Measurements from ENCODE around the gene GSG1L. TPM values are rescaled to one million over a fixed set of nuclear protein-coding genes. Genes with fewer than 3 reads are reported as not detected.

GSG1L gene
- total RNA-seq, 1 donor from 2014 or later = not detected

- no peaks in the 10 kb centered on the region for H3K9me3 Mint-ChIP-seq
- peaks cover 16% of the 10 kb centered on the region for H3K4me1 Mint-ChIP-seq
- H3K4me3 Mint-ChIP-seq = no peak overlapping the region
- H3K36me3 Mint-ChIP-seq (ENCODE audit: low read depth) = no peaks in the 10 kb centered on the region
- no peak for TF ChIP-seq CTCF (conservative IDR thresholded peaks at IDR 0.05)
- H3K27ac Mint-ChIP-seq (ENCODE audit: unreplicated experiment) = no peak overlapping the region
- DNase-seq (ENCODE audit: low read depth, low spot score) = no peak
- H3K27me3 Mint-ChIP-seq (ENCODE audit: low read depth) = peaks cover 9% of the 10 kb centered on the region
Observed at GRCh38 chr16:28011971-28012445, 51.5 kb downstream of the GSG1L start.

- TF ChIP-seq CTCF (conservative IDR thresholded peaks at IDR 0.05) = no peak
- Mint-ChIP-seq H3K9me3 (no peaks in the 10 kb centered on the region), H3K4me3 (no peak overlapping the region), H3K27me3 (ENCODE audit: low read depth) (peaks cover 2% of the 10 kb centered on the region), H3K27ac (ENCODE audit: unreplicated experiment) (no peak overlapping the region), H3K4me1 (peaks cover 16% of the 10 kb centered on the region), H3K36me3 (ENCODE audit: low read depth) (no peaks in the 10 kb centered on the region)
- DNase-seq (ENCODE audit: low read depth, low spot score) = no peak
Observed at GRCh38 chr16:28011223-28011622, 52.3 kb downstream of the GSG1L start.

- Mint-ChIP-seq H3K36me3 (ENCODE audit: low read depth) (no peaks in the 10 kb centered on the region), H3K4me3 (no peak overlapping the region), H3K9me3 (no peaks in the 10 kb centered on the region), H3K27me3 (ENCODE audit: low read depth) (no peaks in the 10 kb centered on the region), H3K4me1 (peaks cover 16% of the 10 kb centered on the region), H3K27ac (ENCODE audit: unreplicated experiment) (no peak overlapping the region)
- no peak for TF ChIP-seq CTCF (conservative IDR thresholded peaks at IDR 0.05)
- DNase-seq (ENCODE audit: low read depth, low spot score) = no peak
Observed at GRCh38 chr16:28010671-28011070, 52.8 kb downstream of the GSG1L start.

- no peaks in the 10 kb centered on the region for H3K36me3 Mint-ChIP-seq (ENCODE audit: low read depth)
- no peak overlapping the region for H3K4me3 Mint-ChIP-seq
- H3K9me3 Mint-ChIP-seq = no peaks in the 10 kb centered on the region
- no peak for DNase-seq (ENCODE audit: low read depth, low spot score)
- TF ChIP-seq CTCF (conservative IDR thresholded peaks at IDR 0.05) = no peak
- H3K27ac Mint-ChIP-seq (ENCODE audit: unreplicated experiment) = no peak overlapping the region
- no peaks in the 10 kb centered on the region for H3K27me3 Mint-ChIP-seq (ENCODE audit: low read depth)
- peaks cover 16% of the 10 kb centered on the region for H3K4me1 Mint-ChIP-seq
Observed at GRCh38 chr16:28009586-28010373, 53.7 kb downstream of the GSG1L start.

GRCh38 chr16:28003923-28004322, 59.6 kb downstream of the GSG1L start:
- TF ChIP-seq CTCF (conservative IDR thresholded peaks at IDR 0.05) = no peak
- Mint-ChIP-seq H3K4me3 (no peak overlapping the region), H3K27ac (ENCODE audit: unreplicated experiment) (no peak overlapping the region), H3K9me3 (no peaks in the 10 kb centered on the region), H3K36me3 (ENCODE audit: low read depth) (no peaks in the 10 kb centered on the region), H3K27me3 (ENCODE audit: low read depth) (no peaks in the 10 kb centered on the region), H3K4me1 (no peaks in the 10 kb centered on the region)
- no peak for DNase-seq (ENCODE audit: low read depth, low spot score)

Measured in neural crest cell (in vitro differentiated cells).